ES-I3 (cell line): ENCODE results near the gene KCNRG.

ENCODE experiments used
- H3K36me3 ChIP-seq: 2 replicates; pipeline ENCODE4 v1.6.1; 2013; ENCODE audit warnings: mild to moderate bottlenecking, low read length, control low read depth, moderate library complexity; ENCODE audit not compliant: insufficient read depth
- H3K4me1 ChIP-seq: 2 replicates; pipeline ENCODE4 v1.6.1; 2013; ENCODE audit warnings: mild to moderate bottlenecking, control low read depth, low read length; ENCODE audit not compliant: insufficient read depth
- H3K9ac ChIP-seq: 2 replicates; pipeline ENCODE4 v1.6.1; 2013; ENCODE audit warnings: low read depth, mild to moderate bottlenecking, low read length, moderate library complexity
- H3K9me3 ChIP-seq: 2 replicates; pipeline ENCODE4 v1.6.1; 2013; ENCODE audit warnings: mild to moderate bottlenecking, low read length, moderate library complexity; ENCODE audit not compliant: control insufficient read depth, insufficient read depth

KCNRG gene

DNA sequence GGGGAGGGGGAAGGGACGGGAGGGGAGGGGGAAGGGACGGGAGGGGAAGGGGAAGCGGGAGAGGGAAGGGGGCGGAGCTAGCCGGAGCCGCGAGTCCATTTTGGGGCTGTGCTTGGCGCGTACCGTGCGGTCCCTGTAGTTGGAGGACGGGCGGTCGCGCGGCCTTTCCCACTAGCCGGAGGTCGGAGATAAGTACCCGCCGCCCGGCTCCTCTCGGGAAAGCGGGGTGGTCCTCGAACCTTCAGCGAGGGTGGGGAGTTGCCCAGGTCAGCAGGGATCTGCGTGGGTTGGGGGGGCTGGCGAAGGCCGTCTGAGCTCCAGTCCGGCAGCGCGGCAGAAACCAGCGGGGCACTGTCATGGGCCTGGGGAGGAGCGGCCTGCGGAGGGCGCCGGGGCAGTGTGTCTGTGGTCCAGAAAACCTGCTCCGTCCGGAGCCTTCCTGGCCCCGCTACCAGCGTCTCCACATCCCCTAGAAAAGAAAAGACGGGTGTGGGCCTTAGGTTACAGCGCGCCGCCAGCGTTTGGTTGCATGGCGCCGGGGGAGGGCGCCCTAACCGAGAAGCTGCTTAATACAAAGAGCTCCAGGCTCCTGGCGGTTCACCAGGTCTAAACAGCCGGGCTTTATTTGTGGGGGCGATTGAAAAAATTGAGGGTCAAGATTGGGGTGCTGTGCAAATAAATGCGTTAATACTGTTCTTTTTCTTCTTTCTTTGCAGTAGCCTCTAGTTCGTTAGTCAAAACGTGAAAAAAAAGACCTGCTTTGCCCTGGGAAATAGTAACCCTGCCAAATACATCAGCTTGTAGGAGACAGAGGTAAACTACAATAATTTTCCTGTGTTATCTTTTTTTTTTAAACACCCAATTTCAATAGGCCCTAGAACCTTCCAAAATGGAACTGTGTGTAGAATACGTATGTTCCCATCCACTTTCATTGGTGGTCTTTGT lies 18.0 kb upstream of the KCNRG start, which contains the start of gene TRIM13:
Gene TRIM13 (plus strand): TSS at position 92 of the 945 bp plus-strand sequence. CDS start 14,899 bp downstream, outside the sequence.
- Histone ChIP-seq H3K4me1 (peaks cover 7% of the 10 kb centered on the region; the same call in 1 of the 2 replicates), H3K36me3 (no peaks in the 10 kb centered on the region)

GRCh38 chr13:49997955-49998354 lies 17.3 kb upstream of the KCNRG start:
- Histone ChIP-seq H3K9me3 (no peaks in the 10 kb centered on the region), H3K9ac (peak overlapping the region; percentile 95), H3K4me1 (peaks cover 7% of the 10 kb centered on the region; the same call in 1 of the 2 replicates), H3K36me3 (no peaks in the 10 kb centered on the region)

More for the DNA sequence above, 18.0 kb upstream of the KCNRG start, which contains the start of gene TRIM13:
- H3K9ac ChIP-seq = peak within 1 kb of the TSS; percentile 95
- H3K9me3 ChIP-seq = no peaks in the 10 kb centered on the region

DNA sequence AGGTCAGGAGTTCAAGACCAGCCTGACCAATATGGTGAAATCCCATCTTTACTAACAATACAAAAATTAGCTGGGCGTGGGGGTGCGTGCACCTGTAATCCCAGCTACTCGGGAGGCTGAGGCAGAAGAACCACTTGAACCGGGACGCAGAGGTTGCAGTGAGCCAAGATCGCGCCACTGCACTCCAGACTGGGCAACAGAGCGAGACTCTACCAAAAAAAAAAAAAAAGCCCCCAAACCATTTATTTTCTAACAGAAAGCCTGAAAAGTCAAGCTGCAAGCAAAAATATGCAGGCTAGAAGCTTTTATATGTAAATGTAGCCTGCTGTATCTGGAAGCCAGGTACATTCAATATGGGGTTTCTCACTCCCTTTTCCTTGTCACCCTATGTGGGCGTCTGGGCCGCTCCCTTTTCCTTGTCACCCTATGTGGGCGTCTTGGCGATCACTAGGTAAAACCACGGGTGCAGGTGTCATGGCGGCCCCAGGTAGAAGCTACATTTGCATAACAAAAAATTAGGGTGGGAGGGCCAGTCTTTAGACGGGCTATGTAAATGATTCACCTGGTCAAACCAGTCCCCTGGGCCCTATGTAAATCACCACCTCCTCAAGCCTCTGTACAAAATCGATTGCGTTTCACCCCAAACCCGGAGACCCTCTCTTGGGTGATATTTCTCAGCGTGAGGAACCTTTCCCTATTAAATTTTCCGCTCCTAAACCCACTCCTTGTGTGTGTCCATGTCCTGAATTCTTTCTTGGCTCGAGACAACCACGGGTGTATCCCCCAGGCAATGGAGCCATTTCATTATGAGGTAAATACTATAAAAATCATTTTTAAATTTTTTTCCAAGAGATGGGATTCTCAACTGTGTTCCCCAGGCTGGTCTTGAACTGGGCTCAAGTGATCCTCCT lies 16.3 kb upstream of the KCNRG start:
- Histone ChIP-seq H3K36me3 (no peaks in the 10 kb centered on the region), H3K9me3 (no peaks in the 10 kb centered on the region), H3K4me1 (peaks cover 7% of the 10 kb centered on the region; the same call in 1 of the 2 replicates), H3K9ac (peak overlapping the region; percentile 34)

- H3K4me1 ChIP-seq = peaks cover 7% of the 10 kb centered on the region; the same call in 1 of the 2 replicates
- H3K9ac ChIP-seq = no peak overlapping the region
- H3K36me3 ChIP-seq = no peaks in the 10 kb centered on the region
- 0 out of 2 replicates have a peak, but pooled peaks cover under 1% of the 10 kb centered on the region for H3K9me3 ChIP-seq
These were observed 14.0 kb upstream of the KCNRG start for GRCh38 chr13:50001287-50001686.

DNA sequence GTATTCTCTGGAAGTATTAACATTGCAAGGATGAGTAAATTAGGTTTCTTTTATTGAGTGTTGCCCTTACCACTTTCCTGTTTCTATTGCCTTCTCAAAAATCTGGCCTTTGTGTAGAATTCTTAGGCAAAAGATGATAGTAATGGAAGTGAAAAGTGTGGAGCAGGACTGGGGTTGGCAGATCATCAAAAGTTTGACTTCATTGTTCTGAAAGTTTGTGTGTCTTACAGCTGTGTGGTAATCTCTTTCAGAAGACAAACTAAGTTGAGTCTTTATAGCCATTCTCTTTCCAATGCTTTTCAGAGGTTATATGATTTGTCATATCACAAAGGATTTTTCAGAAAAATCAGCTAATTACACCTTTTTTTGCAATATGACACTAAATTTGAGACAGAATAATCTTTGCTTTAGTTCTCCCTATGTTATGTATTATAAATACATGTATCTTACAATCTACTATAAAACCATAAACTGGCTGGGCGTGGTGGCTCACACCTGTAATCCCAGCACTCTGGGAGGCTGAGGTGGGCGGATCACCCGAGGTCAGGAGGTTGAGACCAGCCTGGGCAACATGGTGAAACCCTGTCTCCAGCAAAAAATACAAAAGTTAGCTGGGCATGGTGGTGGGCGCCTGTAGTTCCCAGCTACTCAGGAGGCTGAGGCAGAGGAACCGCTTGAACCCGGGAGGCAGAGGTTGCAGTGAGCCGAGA lies 8.7 kb upstream of the KCNRG start:
- 0 out of 2 replicates have a peak, but pooled peaks cover 3% of the 10 kb centered on the region for H3K9me3 ChIP-seq
- no peak overlapping the region for H3K9ac ChIP-seq
- peaks cover 7% of the 10 kb centered on the region; the same call in 1 of the 2 replicates for H3K36me3 ChIP-seq
- H3K4me1 ChIP-seq = no peaks in the 10 kb centered on the region

DNA sequence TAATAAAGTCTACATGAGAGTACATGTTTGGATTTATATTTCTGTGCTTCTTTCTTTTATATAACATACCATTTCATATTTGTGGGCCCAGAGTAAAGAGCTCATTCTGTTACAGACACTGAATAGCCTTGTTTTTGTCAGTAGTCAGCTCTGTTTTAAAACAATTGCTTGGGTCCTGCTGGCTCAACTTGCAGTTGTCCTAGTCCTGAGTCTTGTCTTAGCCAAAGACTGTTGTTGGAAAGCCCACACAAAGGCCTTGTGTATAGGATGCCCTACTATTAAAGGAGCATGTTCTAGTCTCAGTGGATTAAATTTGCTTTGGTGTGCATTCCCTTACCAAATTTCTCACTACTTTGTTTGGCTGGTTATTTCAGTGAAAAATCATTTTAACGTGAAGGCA lies 3.8 kb upstream of the KCNRG start:
- Histone ChIP-seq H3K9me3 (0 out of 2 replicates have a peak, but pooled peaks cover 1% of the 10 kb centered on the region), H3K9ac (no peak overlapping the region), H3K36me3 (peaks cover 14% of the 10 kb centered on the region; the same call in 1 of the 2 replicates), H3K4me1 (peaks cover 6% of the 10 kb centered on the region)

GRCh38 chr13:50012396-50013169 lies 2.7 kb upstream of the KCNRG start:
- no peaks in the 10 kb centered on the region for H3K9me3 ChIP-seq
- H3K9ac ChIP-seq = no peak overlapping the region
- peaks cover 6% of the 10 kb centered on the region for H3K4me1 ChIP-seq
- peaks cover 14% of the 10 kb centered on the region; the same call in 1 of the 2 replicates for H3K36me3 ChIP-seq

DNA sequence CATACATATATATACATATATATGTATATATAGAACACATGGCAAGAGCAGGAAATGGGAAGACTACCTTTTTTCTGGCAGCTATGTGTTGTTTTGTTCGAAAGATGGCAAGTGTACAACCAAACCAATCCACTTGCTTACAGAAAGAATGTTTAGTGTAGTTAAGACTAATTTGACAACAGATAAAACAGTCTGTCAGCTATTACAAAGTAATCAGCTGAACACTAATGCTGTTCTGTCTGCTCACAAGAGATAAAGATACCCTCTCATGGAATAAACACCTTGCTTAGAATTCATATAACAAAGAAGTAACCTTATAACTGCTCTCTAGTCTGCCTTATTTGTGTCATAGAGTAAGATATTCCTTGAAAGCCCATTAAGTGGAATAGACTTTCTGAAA lies 858 bp upstream of the KCNRG start:
- Histone ChIP-seq H3K36me3 (peaks cover 14% of the 10 kb centered on the region; the same call in 1 of the 2 replicates), H3K9ac (no peak overlapping the region), H3K9me3 (no peaks in the 10 kb centered on the region), H3K4me1 (peaks cover 6% of the 10 kb centered on the region)

DNA sequence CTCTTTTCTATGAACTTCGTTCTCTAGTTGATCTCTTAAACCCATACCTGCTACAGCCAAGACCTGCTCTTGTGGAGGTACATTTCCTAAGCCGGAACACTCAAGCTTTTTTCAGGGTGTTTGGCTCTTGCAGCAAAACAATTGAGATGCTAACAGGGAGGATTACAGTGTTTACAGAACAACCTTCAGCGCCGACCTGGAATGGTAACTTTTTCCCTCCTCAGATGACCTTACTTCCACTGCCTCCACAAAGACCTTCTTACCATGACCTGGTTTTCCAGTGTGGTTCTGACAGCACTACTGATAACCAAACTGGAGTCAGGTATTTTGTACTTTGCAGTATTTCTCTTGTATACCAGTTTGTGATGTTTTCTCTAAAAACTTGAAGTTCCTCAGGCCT lies 506 bp downstream of the KCNRG start:
- H3K9me3 ChIP-seq = no peaks in the 10 kb centered on the region
- H3K4me1 ChIP-seq = peaks cover 6% of the 10 kb centered on the region
- H3K36me3 ChIP-seq = peaks cover 12% of the 10 kb centered on the region; the same call in 1 of the 2 replicates
- no peak overlapping the region for H3K9ac ChIP-seq

DNA sequence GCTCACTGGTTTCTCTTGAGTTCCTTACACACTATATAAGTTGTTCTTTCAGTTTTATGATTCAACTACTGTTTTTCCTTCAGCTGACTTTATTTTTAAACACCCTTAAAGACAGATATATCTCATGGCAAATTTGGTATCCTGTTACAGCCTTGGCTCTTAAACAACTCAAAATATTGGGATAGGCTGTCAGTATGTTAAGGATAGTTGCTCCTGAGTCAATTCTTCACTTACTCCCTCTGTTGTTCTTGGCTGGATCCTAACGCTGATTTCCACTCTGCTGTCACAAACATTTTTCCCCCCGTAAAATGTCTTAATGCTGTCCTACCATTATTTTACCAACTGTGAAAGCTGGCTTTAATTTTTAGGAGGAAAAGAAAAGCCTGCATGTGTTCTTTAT lies 1.2 kb downstream of the KCNRG start:
- H3K9me3 ChIP-seq = no peaks in the 10 kb centered on the region
- peaks cover 6% of the 10 kb centered on the region for H3K4me1 ChIP-seq
- no peak overlapping the region for H3K9ac ChIP-seq
- H3K36me3 ChIP-seq = peaks cover 7% of the 10 kb centered on the region; the same call in 1 of the 2 replicates

DNA sequence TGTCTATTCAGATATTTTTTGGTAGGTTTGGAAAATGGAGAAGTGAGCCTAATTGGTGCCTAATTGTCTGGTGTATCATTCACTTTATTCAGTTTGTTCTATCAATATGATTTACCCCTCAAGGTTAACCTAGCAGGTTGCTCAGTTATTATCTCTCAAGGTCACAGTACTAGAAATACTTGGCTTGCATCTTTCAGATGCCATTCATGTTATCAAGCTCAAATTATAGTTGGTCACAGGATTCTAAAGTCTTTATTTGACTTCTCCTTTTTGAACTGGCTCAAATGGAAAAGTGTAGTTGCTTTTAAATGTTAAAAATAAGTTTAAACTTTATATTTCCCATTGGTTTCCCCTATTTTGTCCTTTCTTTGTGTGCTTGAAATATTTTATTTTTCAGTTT lies 2.6 kb downstream of the KCNRG start:
- no peaks in the 10 kb centered on the region for H3K36me3 ChIP-seq

GRCh38 chr13:50025436-50025835 lies 10.2 kb downstream of the KCNRG start:
- no peaks in the 10 kb centered on the region for H3K36me3 ChIP-seq
- no peaks in the 10 kb centered on the region for H3K4me1 ChIP-seq
- H3K9me3 ChIP-seq = no peaks in the 10 kb centered on the region
- H3K9ac ChIP-seq = no peak overlapping the region

More for the DNA sequence above, 2.6 kb downstream of the KCNRG start:
- Histone ChIP-seq H3K9me3 (no peaks in the 10 kb centered on the region), H3K9ac (no peak overlapping the region), H3K4me1 (peaks cover 6% of the 10 kb centered on the region)
